Stimulated activated CD4-positive, alpha-beta T cell treated with anti-CD3 and anti-CD28 coated beads, TNF-alpha, amount 100 ng/mL, for 24 hours (primary cell): Measurements from ENCODE around the gene PDGFB.

Experiments
- DNase-seq, 3 experiments: peaks; one replicate each; pipeline ENCODE4 v3.0.0-alpha.2; 2020; ENCODE audit warnings: low read depth in 3 of 3

Gene PDGFB

DNA sequence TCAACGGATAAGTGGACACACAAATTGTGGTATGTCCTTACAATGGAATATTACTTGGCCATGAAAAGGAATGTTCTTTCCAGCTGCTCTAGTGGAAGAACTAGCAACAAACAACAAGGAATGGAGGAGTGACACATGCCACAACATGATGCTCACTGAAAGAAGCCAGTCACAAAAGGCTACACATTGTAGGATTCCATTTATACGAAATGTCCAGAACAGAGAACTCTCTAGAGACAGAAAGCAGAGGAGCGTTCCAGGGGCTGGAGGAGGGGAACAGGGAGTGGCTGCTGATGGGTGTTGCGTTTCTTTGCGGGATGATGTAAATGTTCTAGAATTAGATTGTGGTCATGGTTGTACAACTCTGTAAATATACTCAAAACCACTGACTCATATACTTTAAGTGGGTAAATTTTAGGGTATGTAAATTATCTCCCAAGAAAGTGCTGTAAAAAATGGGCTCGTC lies 32.4 kb upstream of the PDGFB start:
- DNase-seq: no peak

DNA sequence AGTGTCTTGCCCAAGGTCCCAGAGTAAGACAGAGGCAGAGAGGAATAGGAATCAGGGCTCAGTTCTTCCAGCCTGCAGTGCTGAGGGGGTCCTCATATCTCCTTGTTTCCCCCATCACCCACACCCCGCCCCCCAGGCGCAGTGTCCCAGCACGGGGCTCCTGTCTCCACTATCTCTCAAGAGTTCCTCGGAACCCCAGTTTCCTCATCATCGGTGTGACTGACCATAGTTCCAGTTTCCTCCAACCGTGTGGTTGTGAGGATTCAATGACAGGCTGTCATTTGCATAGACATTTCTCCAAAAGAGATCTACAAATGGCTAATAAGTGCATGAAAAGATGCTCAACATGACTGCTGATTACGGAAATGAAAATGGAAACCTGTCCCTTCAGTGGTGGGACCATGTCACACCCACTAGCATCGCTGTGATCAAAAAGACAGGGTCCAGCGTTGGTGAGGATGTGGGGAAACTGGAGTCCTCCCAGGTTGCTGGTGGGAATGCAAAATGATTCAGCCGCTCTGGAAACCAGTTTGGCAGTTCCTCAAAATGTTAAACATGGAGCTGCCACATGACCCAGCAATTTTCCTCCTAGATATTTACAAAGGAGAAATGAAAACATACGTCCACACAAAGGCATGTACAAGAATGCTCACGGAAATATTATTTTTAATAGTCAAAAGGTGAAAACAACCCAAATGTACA lies 31.8 kb upstream of the PDGFB start:
- no peak for DNase-seq

DNA sequence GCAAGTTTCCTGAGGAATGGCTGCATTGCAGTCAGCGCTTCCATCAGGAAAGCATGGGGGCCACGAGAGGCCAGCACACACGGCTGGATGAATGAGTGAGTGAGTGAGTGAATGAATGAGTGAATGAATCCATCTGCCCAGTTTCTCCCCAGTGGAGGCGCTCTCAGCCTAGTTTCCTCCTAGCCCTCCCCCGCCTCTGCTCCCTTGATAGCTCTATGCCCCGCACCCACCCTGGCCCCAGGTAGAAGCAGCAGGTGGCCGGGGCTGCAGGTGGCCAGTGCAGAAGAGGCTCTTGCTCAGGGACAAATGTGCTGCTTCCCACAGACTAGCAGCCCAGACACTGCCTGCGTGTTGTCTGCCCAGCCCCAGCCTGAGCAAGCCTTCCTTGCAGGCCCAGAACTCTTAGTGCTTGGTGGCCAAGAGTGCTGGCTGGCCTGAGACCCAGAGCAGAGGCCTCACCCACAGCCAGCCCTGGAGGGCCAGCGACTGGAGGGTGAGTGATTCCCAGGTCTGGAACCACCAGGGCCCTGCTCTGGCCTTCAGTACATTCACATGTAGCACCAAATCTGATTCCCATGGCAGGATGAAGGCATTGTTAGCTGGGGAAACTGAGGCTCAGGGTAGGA lies 31.1 kb upstream of the PDGFB start:
- DNase-seq: no peak

DNA sequence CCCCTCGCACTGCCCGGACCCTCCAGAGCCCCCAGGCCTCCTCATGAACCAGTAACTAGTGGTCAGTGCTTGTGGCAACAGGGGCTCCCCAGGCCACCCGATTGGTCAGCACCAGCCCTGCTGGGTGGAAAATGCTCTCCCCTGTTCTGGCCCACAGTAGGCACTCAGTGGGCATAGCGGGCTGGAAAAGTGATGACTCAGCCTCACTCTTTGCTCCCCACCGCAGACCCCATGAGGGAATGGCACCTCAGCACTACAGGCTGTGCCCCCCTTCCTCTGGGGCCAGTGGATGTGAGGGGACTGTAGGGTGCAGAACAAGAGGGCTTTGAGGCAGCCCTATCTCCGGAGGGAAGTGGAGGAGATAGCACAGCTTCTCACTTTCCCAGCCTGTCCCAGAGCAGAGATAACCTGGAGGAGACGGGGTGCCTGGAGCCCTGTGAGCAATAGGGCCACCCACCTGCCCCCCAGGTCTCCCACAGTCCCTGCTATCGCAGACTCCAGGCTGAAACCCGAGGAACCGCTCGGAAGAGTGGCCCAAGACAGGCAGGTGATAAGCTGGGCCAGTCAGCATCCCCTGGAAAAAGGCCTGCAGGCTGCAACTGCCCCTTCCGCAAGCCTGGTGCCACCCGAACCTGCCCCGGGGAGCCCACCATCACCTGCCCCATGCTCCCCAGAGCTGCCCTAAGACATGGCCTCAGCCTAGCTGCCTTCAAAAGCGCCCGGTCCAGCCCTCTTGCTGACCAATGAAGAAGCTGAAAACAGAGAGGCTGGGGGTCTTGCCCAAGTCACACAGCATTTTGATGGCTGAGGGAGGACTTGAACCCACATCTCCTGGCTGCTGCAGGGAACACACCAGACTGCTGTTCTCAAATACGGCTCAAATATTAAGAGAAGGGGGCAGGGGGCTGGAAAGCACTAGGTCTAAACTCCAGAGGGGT lies 29.4 kb upstream of the PDGFB start:
- no peak for DNase-seq

DNA sequence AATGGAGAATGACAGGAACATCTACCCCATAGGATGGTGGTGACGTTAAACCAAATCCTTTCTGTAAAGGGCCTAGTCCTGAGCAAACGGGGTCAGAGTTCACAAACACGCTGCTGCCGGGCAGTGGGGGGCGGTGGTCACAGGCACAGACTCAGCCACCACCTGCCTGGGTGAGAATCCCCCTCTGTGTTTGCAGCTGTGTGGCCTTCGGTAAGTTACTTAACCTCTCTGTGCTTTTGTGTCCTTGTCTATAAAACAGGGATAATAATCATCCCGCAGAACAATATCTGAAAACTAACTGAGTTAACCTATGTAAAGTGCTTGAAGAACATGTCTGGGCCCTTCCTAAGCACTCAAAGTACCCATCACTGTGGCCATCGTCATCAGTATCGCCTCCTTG lies 26.0 kb upstream of the PDGFB start:
- no peak for DNase-seq

DNA sequence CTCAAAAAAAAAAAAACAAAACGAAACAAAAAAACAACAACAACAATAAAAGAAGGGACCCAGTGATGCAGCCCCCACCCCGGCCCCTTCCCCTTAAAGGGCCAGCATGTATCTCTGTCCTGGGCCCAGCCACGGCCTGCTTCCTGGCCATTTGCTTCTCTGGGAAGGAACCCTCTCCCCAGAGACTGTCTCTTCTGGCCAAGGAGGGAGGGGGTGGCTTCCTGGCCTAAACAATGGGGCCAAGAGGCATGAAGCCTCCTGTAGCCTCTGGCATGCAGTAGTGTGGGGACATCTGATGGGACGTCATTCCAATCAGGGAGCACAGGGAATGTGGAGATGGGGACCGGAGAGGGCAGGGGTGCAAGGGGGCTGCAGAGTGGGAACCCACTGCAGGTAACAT lies 25.5 kb upstream of the PDGFB start:
- no peak for DNase-seq

DNA sequence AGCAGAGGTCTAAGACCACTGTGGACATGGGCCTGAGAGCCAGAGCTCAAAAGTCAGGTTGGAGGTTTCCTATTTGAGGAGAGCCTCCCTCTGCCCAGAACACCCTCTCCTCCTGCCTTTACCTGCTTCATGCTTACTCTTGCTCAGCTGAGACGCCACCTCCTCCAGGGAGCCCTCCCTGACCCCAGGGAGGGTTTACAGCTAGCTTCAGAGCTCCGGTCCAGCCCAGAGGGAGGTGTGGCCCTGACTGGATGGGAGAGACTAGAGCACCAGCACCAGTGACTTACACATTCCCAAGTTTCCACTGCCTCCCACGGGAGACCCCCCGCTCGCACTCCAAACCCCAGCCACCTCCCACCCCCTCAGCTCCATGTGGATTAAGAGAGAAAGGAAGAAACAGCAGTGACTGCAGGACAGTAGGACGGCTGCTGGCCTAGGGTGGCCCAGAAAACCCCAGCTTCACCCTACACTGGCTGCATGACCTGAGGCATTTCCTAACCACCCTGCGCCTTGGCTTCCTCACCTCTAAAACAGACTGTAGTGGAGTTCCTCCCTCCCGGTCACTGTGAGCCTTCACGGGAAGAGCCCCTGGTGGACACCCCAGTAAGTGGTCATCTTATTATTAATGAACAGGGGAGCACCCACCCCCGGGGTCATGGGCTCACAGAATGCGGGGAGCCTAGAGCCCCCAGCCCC lies 24.5 kb upstream of the PDGFB start:
- DNase-seq: no peak

DNA sequence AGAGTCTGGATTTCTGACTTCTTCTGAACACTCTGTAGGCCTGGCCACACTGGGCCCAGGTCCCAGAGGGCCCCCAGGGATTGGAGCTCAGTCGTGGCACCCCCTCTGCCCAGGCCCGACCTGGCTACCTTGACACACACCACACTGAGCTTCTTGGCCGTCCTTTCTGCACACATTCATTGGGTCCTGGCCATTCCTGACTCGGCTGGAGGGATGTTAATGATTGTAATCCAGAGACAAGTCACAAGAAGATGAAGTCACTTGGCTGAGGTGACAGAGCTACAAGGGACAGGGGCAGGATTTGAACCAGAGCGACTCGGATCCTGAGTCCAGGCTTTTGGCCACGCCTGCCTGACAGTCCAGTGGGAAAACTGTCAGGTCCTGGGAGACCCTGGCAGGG lies 23.9 kb upstream of the PDGFB start:
- no peak for DNase-seq

DNA sequence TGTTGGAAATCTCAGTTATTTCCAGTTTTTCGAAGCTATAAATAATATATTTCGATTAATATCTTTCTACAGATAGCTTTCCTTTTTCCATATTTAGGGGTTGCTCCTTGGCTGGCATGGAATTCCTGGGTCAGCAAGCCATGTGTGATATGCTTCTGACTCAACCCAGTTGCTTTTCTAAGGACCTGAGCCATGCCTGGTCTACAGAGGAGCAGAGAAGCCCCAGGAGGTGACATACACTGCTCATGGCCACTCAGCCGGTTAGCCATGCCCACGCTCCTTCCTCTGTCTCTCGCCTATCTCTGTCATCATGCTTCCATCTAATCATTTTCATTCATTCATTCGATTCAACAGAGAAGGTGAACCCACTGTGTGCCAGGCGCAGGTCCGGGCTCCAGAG lies 23.2 kb upstream of the PDGFB start:
- DNase-seq: no peak

DNA sequence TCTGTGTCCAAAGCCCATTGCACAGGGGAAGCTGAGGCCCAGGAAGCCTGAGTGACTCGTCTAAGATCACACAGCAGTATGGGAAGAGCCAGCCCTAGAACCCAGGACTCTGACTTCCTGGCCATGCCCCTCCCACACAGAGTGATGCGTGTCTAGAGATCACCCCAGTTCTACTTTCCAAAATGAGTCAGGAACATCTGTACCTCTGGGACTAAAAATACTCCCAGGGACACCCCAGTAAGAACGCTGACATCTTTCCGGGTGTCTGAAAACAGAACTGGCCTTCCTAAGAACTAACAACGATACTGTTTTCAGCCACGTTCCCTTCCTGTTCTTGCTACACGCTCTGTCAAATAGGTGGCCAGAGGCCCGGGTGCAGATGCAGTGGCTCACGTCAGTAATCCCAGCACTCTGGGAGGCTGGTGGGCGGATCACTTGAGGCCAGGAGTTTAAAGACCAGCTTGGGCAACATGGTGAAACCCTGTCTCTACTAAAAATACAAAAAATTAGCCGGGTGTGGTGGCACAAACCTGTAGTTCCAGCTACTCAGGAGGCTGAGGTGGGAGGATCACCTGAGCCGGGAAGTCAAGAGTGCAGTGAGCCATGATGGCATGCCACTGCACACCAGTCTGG lies 21.7 kb upstream of the PDGFB start:
- DNase-seq: peak in 1 of 3 experiments; percentile 51

DNA sequence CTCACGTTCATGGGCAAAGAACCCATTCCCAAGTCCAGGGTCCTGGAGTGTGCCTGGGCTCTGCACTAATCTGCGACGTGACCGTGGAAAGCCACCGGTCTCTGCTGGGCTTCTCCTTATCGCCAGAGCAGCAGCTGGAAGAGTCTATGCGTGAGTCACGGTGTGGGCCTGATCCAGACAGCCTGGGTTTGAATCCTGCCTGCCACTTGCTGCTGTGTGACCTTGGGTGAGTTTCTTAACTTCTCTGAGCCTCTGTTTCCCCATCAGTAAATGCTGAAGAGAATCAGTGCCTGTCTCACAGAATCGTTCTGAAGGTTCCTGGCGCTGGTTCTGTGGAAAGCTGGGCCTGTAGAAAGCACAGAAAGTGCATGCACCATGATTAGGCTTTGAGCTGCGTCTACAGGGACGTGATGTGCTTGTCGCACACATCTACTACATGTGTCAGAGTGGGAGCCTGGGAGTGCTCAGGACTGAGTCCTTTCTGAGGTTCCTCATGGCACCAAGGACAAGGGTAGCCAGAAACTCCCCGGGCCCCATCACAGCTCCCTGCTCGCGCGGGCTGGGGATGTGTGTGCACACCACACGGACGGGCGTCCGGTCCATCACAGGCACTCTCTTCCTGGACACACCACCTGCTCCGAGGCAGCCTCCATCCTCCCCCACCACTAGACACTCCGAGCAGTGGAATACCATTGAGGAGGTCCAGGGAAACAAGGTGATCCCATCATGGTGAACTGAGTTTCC lies 20.5 kb upstream of the PDGFB start:
- no peak for DNase-seq

DNA sequence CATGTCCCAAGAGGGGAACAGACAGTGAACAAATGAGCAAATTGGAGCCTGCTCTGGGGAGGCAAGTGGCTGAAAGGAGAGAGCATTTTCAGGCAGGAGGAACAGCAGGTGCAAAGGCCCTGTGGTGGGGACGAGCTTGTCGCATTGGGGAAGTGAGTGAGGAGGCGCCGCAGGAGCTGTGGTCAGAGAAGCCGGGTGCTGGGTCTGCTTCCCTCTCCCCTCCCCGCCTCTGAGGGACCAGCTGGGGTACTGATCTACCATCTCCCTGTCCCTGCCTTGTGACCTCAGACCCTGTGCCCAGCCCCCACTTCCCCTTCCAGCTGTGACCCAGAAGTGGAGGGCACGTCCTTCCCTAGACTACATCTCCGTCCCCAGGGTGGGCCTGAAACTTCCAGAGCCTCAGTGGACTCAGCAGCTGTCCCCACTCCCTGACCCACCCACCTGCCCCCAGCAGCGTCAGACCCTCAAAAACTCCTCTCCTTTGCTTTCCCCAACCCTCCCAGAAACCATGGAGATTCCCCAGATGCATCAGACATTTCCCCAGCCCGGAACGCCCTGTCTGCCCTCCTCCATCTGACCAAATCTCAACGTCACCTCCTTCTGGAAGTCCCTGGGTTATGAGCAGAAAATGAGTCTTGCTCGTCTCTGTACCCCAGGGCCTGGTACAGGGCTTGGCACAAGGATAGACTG lies 19.7 kb upstream of the PDGFB start:
- DNase-seq: no peak

DNA sequence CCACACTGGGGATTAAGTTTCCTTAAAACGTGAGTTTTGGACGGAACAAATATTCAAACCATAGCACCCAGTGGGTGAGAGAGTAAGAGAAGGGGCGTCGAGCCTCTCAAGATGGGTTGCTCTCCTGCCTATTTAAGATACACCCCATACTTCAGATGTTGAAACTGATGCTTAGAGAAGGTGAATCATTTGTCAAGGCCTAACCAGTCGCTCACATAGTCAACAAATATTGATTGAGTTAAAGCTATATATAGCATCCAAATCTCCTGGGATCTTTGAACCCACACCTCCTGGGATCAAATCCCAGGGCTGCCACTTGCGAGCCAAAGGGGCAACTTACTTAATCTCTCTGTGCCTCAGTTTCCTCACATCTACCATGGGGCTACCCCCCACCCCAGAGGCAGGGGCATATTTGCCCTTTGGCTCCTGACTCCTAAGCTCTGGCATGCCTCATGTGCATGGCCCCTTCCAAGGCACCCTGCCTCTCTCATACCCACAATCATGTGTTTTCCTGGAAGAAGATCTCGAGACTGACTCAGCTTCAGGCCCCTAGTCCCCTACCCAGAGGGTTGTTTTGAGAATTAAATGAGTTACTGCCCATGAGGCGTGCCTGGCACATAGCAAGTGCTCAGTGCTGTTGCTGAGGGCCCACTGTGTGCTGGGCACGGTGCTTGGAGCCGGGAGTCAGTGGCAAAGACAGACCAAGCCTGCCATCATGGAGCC lies 19.0 kb upstream of the PDGFB start:
- DNase-seq: no peak

DNA sequence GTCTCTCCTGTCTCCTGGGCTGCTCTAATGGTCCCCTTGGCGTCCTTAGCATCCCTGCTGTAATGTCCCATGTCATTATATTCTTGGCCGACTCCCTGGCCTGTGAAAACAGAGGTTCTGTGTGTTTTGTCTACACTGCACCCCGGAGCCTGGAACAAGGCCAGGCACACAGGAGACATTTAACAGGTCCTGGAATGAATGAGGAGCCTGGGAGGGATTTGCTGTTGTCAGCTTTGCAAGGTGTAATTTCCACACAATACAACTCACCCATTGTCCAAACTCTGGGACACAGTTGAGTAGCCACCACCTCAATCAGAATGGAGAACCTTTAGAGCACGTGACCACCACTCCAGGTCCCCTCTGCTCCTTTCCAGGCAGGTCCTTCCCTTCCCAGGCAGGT lies 14.9 kb upstream of the PDGFB start:
- no peak for DNase-seq

DNA sequence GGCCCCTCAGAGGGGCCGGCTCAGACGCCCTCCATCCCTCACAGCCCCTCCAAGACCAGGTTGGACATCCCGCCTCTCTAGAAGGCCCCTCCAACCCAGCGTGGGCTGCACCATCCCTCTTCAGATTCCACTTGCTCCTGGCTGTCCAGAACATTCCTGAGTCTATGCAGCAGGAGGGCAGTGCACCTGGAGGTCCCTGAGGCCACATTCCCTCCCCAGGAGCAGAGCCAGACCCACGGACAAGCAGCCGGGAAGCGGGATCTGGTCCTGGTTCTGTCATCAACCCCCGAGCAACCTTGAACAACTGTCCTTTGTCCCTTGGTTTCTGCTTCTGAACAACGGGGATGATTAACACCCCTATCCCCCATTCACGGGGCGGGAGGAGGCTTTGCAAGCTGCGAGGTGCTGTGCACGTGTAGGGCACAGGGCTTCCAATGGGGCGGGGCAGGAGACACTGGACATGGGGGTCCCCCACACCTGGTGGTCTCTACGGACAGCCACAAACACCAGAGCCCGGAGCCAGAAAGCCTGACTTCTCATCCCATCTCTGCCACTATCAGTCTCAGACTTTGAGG lies 13.2 kb upstream of the PDGFB start:
- no peak for DNase-seq

DNA sequence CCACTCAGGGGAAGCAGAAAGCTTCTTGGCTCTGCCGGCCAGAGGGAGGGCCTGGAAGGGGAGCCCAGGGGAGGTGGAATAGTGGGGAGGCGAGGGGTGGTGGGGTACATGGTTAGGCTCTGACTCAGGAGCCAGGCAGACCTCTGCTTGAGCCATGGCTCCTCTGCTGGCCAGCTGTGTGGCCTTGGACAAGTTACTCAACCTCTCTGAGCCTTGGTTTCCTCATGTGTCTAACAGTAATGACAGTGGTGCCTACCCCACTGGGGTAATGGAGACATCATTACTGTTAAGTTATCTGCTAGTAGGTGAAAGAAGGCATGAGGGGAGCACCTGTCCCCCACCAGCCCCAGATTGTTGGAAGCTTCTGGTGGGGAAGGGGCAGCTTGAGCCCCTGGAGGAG lies 12.2 kb upstream of the PDGFB start:
- DNase-seq: no peak

DNA sequence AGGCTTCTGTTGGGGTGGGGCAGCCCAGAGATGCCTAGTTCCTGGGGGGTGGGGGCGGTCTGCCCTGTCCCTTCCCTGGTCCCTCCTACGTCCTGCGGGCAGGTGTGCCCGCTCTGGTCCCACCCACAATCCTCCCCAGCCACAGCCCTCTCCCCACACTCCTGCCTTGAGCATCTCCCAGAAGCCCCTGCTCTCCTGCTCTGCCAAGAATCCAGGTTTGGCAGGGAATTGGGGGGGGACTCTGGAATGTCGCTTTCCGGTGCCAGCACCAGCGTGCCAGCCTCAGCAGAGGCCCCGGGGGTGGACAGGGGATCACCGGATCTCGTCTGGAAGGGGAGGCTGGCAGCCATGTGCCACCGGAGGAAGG lies 11.4 kb upstream of the PDGFB start:
- no peak for DNase-seq

DNA sequence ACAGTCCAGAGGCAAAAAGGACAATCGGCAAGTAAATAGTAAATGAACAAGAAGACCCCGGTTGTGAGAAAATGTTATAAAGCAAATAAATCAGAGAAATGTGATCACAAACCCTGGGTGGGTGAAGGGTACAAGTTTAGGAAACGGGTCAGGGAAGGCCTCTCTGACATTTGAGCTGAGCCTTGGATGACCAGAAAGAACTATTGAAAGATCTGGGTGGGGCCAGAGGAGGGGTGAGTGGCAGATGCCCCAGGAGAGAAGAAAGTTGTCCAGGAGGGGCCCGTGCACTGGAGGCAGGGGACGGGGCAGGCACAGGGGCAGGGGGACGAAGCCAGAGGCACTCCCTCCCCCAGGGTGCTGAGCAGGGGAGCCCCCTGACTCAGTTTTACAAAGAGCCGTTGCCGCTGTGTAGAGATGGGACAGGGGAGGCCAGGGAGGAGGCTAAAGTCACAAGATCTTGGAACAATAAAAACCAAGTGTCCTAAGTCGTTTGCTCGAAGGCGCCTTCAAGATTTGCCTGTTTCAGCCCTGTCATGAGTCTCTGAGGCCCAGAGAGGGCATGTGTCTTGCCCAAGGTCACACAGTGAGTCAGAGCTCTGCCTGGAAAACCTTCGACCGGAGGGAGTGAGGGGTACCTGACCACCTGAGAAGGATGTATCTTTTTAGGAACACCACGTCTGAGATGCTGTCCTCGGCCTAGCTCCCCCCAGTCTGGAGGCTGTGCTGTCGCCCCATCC lies 10.8 kb upstream of the PDGFB start:
- no peak for DNase-seq
